Thoracic aorta (tissue), 2 donors: ENCODE results near the gene CEP44. TPM values are rescaled to one million over a fixed set of nuclear protein-coding genes. Genes with fewer than 3 reads are reported as not detected.

Experiments
- ATAC-seq: fragments of 150-250 bp; one replicate; pipeline ENCODE4 v1.8.0; 2017; ENCODE audit warnings: low read depth; ENCODE audit not compliant: insufficient number of reproducible peaks, low FRiP score
- DNase-seq: peaks from one replicate; pipeline ENCODE4 v3.0.0-alpha.2; 2020; ENCODE audit warnings: low spot score
- H3K27ac ChIP-seq, 2 donors: fragments of 200-600 bp; sonication (generic); 1 replicate in 1 of 2; 2 replicates in 1 of 2; pipeline ENCODE4 v1.5.1; 2016; ENCODE audit warnings: mild to moderate bottlenecking in 2 of 2, moderate library complexity in 2 of 2
- H3K27me3 ChIP-seq: fragments of 200-600 bp; sonication (generic); replicated peaks from 2 replicates; pipeline ENCODE4 v1.6.0; 2016; ENCODE audit warnings: mild to moderate bottlenecking; ENCODE audit not compliant: insufficient read depth
- H3K36me3 ChIP-seq: fragments of 200-600 bp; sonication (generic); one replicate; pipeline ENCODE4 v1.5.1; 2016
- H3K4me1 ChIP-seq, 2 donors: fragments of 200-600 bp; sonication (generic); 1 replicate in 1 of 2; 2 replicates in 1 of 2; pipeline versions ENCODE4 v1.5.1 to v1.6.0; 2016; ENCODE audit warnings: low read depth in 2 of 2, mild to moderate bottlenecking in 1 of 2; ENCODE audit not compliant: control insufficient read depth in 1 of 2
- H3K4me3 ChIP-seq: fragments of 200-600 bp; sonication (generic); 2 replicates; pipeline ENCODE4 v1.5.1; 2016; ENCODE audit warnings: mild to moderate bottlenecking
- H3K9me3 ChIP-seq: fragments of 200-600 bp; sonication (generic); 2 replicates; pipeline ENCODE4 v1.5.1; 2016
- total RNA-seq, 2 donors: library from RNA; depleted of rRNA; stranded (reverse); fragments of >200 nt; gene quantifications; one replicate each; pipeline versions ENCODE4 v1.1.0 to v1.2.3, GENCODE V29; 2016
- TF ChIP-seq, protein P1 (sequence below): fragments of 200-600 bp; sonication (generic); IDR thresholded peaks from one replicate; pipeline ENCODE4 v1.5.1; 2019; ENCODE audit warnings: antibody characterized with exemption

Gene CEP44
- total RNA-seq, 2 donors from 2014 or later = 15.3 to 18.2 TPM

- no peaks in the 10 kb centered on the region for H3K27me3 ChIP-seq
- no peaks in the 10 kb centered on the region for H3K4me1 ChIP-seq
- DNase-seq = no peak
- H3K9me3 ChIP-seq = no peaks in the 10 kb centered on the region
- no peak for ATAC-seq
- H3K27ac ChIP-seq = no peak overlapping the region
- peaks cover 12% of the 10 kb centered on the region for H3K36me3 ChIP-seq
- TF ChIP-seq, protein P1, sequence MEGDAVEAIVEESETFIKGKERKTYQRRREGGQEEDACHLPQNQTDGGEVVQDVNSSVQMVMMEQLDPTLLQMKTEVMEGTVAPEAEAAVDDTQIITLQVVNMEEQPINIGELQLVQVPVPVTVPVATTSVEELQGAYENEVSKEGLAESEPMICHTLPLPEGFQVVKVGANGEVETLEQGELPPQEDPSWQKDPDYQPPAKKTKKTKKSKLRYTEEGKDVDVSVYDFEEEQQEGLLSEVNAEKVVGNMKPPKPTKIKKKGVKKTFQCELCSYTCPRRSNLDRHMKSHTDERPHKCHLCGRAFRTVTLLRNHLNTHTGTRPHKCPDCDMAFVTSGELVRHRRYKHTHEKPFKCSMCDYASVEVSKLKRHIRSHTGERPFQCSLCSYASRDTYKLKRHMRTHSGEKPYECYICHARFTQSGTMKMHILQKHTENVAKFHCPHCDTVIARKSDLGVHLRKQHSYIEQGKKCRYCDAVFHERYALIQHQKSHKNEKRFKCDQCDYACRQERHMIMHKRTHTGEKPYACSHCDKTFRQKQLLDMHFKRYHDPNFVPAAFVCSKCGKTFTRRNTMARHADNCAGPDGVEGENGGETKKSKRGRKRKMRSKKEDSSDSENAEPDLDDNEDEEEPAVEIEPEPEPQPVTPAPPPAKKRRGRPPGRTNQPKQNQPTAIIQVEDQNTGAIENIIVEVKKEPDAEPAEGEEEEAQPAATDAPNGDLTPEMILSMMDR = no peak
- no peak overlapping the region for H3K4me3 ChIP-seq
These were observed 20.0 kb downstream of the CEP44 start for GRCh38 chr4:174303687-174304086.

DNA sequence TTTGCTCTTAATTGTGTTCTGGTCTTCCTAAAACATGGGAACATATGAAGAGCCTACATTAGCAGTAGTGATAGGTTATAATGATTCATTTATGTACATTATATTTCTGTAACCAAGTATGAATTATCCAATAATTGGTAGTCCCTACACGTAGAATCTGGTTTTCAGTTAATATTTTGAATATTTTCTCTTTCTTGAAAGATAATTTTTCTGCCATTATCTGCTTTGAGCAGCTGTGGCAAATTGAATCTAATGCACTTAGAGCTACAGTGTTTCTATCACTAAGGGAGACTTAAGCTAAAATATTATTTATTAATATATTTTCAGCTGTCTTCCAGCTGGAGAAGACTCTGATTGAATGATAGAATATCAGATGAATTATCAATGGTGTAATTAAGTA lies 21.0 kb downstream of the CEP44 start:
- peaks cover 12% of the 10 kb centered on the region for H3K36me3 ChIP-seq
- ATAC-seq (no peak), DNase-seq (no peak)
- no peak overlapping the region for H3K4me3 ChIP-seq
- no peak overlapping the region for H3K27ac ChIP-seq
- H3K27me3 ChIP-seq = no peaks in the 10 kb centered on the region
- TF ChIP-seq, protein P1 = no peak
- no peaks in the 10 kb centered on the region for H3K9me3 ChIP-seq
- H3K4me1 ChIP-seq = no peaks in the 10 kb centered on the region

- peaks cover 6% of the 10 kb centered on the region for H3K36me3 ChIP-seq
- H3K4me1 ChIP-seq = no peaks in the 10 kb centered on the region
- H3K27me3 ChIP-seq = no peaks in the 10 kb centered on the region
- H3K27ac ChIP-seq = no peak overlapping the region
- TF ChIP-seq, protein P1 = no peak
- H3K4me3 ChIP-seq = no peak overlapping the region
- DNase-seq (no peak), ATAC-seq (no peak)
- no peaks in the 10 kb centered on the region for H3K9me3 ChIP-seq
These were observed 22.2 kb downstream of the CEP44 start for GRCh38 chr4:174305961-174306360.

GRCh38 chr4:174307694-174308093 lies 24.0 kb downstream of the CEP44 start:
- Histone ChIP-seq H3K4me3 (no peak overlapping the region), H3K36me3 (peaks cover 9% of the 10 kb centered on the region), H3K27me3 (no peaks in the 10 kb centered on the region), H3K9me3 (no peaks in the 10 kb centered on the region), H3K27ac (no peak overlapping the region), H3K4me1 (no peaks in the 10 kb centered on the region)
- DNase-seq (no peak), ATAC-seq (no peak)
- TF ChIP-seq, protein P1 = no peak

DNA sequence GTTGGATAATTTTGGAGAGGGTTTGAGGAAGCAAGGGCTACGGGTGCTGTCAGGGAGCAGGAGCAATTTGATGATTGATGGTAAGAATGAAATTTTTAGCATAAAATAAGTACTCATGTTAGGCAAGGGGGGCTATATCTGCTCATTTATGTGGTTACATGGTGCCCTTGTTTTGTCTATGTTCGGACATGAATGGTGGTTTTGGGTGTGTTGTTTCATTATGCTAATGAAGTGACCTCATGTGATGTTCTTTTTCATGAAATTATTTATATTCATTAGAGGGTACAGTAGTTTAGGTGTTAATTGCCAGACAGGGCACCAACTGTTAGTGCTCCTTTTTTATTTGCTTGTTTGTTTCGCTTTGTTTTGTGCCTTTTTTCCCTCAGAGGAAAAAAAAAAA lies 29.3 kb downstream of the CEP44 start:
- Histone ChIP-seq H3K4me3 (no peak overlapping the region), H3K9me3 (no peaks in the 10 kb centered on the region), H3K27me3 (no peaks in the 10 kb centered on the region), H3K27ac (no peak overlapping the region), H3K36me3 (peaks cover 7% of the 10 kb centered on the region), H3K4me1 (no peaks in the 10 kb centered on the region)
- TF ChIP-seq, protein P1 = no peak
- ATAC-seq (no peak), DNase-seq (no peak)
